ENCODE results near the gene FBXW8. TPM values are rescaled to one million over a fixed set of nuclear protein-coding genes. Genes with fewer than 3 reads are reported as not detected.

FBXW8 gene
- total RNA-seq, 4 donors from 2014 or later = 8.5 to 14.3 (median 10.6) TPM

DNA sequence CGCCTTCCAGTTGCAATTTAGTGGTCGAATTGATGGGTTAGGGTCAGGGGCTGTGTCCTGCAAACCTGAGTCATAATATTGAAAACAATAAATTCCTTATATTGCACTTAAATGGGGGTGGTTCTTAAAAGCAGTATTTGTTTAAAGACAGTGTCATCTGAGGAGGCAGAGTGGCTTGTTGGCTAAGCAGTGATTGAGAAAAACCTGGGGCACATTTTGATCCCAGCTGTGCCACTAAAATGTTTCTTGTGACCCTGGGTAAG lies 48.4 kb downstream of the FBXW8 start:
- TF ChIP-seq, protein P1, sequence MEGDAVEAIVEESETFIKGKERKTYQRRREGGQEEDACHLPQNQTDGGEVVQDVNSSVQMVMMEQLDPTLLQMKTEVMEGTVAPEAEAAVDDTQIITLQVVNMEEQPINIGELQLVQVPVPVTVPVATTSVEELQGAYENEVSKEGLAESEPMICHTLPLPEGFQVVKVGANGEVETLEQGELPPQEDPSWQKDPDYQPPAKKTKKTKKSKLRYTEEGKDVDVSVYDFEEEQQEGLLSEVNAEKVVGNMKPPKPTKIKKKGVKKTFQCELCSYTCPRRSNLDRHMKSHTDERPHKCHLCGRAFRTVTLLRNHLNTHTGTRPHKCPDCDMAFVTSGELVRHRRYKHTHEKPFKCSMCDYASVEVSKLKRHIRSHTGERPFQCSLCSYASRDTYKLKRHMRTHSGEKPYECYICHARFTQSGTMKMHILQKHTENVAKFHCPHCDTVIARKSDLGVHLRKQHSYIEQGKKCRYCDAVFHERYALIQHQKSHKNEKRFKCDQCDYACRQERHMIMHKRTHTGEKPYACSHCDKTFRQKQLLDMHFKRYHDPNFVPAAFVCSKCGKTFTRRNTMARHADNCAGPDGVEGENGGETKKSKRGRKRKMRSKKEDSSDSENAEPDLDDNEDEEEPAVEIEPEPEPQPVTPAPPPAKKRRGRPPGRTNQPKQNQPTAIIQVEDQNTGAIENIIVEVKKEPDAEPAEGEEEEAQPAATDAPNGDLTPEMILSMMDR (IDR thresholded peaks at IDR 0.05; ENCODE audit: low read depth) = no peak

DNA sequence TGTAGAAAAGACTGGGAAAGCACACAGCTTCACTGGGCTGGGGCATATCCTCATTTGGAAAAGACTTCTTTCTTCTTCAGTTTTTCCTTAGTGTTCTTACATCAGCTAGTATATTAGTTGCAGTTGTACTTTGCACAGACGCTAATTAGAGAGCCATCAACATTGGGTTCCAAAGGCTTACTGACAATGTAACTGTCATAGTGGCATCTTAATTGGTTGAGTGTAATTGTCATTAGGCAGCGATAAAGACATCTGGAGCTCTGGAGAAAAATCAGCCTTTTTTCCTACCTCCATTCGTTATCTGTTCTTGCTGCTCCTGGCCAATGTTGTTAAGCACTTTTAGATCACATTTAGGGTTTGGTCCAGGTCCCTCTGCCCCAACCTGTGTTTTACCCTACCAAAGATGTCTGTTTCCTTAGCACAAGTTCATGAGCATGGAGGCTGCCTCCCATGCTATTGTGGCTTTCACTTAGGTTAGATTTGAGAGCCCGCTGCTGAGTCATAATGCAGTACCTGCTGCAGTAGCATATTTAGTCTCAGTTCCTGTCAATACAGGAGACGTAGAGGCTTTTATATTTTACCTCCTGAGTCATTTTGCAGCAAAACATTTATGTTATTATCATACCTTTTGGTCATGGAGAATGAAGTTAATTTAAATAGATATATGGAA lies 49.2 kb downstream of the FBXW8 start:
- TF ChIP-seq, protein P1 (IDR thresholded peaks at IDR 0.05; ENCODE audit: low read depth) = no peak

DNA sequence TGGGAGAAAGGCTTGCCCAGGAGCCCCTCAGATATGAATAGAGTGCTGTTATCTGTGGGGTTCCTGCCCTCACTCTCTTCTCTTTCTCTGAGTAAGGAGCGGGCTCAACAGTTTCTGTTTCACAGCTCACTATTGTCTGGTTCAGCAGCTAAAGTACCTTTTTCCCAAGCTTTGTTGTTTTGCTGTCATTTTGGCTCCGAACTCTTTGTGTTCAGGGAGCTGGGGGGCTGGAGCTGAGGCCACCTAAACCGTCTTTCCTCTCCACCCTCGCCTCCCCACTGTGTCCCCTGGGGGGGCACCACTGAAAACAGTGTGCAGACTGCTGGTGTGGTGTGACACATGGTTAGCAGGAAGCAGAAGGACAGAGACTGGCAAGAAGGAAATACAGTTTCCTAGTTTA lies 51.4 kb downstream of the FBXW8 start:
- TF ChIP-seq, protein P1 (IDR thresholded peaks at IDR 0.05; ENCODE audit: low read depth) = no peak

DNA sequence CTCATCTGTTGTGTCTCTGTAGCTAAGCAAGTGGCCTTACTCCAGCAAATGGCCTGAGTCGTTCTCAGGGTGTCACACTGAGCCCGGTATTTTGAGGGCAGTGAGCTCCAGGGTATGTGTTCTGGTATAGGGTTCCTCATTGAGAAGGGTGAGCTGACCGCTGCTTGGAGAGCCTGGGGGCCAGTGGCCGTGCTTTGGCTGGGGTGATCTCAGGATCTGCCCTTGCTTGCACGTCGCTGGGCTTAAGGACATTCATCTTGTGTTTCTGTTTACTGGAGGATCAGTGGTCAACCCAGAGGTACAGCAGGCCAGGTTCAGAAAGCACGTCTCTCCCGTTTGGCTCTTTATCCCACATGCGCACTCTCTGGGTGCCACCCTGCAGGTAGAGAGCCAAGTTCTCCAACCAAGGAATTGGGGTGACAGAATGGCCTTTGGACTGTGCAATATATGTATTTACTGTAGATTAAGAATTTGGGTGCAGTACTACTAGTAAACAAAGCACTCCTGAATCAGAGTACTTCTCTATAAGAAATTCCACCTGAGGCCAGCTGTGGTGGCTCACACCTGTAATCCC lies 52.1 kb downstream of the FBXW8 start:
- TF ChIP-seq, protein P1 (IDR thresholded peaks at IDR 0.05; ENCODE audit: low read depth) = no peak

DNA sequence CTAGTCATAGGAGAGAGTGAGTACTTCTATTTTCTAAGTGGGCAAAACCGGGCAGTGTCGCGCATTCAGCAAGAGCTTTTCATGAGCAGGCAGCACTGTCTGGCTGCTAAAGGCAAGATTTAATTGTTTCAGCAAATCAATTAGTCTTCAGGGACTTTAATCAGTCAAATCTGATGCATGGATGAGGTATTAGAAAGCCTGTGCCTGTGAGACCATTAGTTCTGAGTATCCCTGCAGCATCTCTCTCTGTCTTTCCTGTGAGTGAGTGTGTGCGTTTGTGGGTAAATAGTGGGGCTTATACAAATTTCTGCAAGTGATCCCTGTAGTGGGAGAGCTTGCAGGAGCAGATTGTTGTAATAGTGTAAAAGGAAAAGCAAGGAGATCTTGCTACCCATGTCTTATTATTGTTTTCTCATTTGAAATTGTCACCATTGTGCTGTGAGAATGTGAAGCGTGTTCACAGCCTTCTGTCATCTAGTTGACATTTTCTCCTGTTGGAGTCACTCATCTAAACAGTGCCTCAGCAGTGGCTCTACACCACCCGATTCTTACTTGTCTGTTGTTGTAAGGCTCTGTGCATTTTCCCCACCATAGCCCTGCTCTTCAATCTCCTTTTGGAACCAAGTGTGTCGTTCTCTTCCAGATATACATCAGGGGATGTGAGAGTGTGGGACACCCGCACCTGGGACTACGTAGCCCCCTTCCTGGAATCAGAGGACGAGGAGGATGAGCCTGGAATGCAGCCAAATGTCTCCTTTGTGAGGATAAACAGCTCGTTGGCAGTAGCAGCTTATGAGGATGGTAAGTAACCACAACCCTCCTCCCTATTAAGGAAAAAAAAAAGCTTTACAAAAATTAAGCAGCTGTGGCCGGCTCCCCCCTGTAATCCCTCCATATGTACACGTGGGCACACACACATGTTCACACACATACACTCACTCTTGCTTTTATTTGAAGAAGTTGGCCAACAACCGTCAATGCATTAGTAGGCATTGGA lies 53.6 kb downstream of the FBXW8 start:
- TF ChIP-seq, protein P1 (IDR thresholded peaks at IDR 0.05; ENCODE audit: low read depth) = no peak

DNA sequence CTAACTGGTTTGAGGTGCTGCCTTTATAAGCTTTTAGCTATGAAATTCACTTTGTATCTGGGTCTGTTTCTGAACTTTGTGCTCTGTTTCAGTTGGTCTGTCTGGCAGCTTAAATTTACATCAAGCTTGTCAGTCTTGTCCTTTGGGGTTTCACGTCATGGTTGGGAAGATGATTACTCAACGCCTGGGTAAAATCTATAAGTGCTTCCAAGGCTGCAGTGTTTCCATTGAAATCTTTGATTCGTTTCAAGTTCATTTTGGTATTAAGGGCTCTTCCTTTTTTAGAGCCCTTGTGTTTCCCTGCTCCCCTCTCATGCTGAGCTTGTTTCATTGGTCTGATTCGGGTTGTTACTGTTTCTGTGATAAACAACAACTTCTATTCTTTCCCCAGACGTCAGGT lies 58.2 kb downstream of the FBXW8 start:
- TF ChIP-seq, protein P1 (IDR thresholded peaks at IDR 0.05; ENCODE audit: low read depth) = no peak
